Neural crest cell (in vitro differentiated cells): ENCODE measurements around the gene RNLS. TPM values are rescaled to one million over a fixed set of nuclear protein-coding genes. Genes with fewer than 3 reads are reported as not detected.

Experiments
- DNase-seq: peaks from one replicate; pipeline ENCODE4 v3.0.0; 2021; ENCODE audit warnings: low read depth, mixed read lengths, low spot score
- H3K27ac Mint-ChIP-seq: one replicate; pipeline ENCODE4 v1.8.0; 2021; ENCODE audit warnings: mild to moderate bottlenecking, mixed read lengths; ENCODE audit not compliant: unreplicated experiment
- H3K27me3 Mint-ChIP-seq: 2 replicates; pipeline ENCODE4 v1.8.0; 2021; ENCODE audit warnings: low read depth, mild to moderate bottlenecking, mixed read lengths
- H3K36me3 Mint-ChIP-seq: 2 replicates; pipeline ENCODE4 v1.8.0; 2021; ENCODE audit warnings: low read depth, mild to moderate bottlenecking, mixed read lengths
- H3K4me1 Mint-ChIP-seq: 2 replicates; pipeline ENCODE4 v1.8.0; 2021; ENCODE audit warnings: mixed read lengths
- H3K4me3 Mint-ChIP-seq: one replicate; pipeline ENCODE4 v1.8.0; 2021; ENCODE audit warnings: mild to moderate bottlenecking, mixed read lengths
- H3K9me3 Mint-ChIP-seq: 2 replicates; pipeline ENCODE4 v1.8.0; 2021; ENCODE audit warnings: mixed read lengths
- total RNA-seq: library from RNA; stranded (reverse); gene quantifications from 2 replicates; pipeline ENCODE4 v1.2.1, GENCODE V29; 2021
- TF ChIP-seq, protein P1 (sequence below): fragments of 200-600 bp; sonication (generic); conservative IDR thresholded peaks from 2 replicates; pipeline ENCODE4 v1.5.0; 2021; ENCODE audit warnings: antibody characterized with exemption, mild to moderate bottlenecking

RNLS gene
- total RNA-seq, 1 donor from 2014 or later = 3.3 TPM

DNA sequence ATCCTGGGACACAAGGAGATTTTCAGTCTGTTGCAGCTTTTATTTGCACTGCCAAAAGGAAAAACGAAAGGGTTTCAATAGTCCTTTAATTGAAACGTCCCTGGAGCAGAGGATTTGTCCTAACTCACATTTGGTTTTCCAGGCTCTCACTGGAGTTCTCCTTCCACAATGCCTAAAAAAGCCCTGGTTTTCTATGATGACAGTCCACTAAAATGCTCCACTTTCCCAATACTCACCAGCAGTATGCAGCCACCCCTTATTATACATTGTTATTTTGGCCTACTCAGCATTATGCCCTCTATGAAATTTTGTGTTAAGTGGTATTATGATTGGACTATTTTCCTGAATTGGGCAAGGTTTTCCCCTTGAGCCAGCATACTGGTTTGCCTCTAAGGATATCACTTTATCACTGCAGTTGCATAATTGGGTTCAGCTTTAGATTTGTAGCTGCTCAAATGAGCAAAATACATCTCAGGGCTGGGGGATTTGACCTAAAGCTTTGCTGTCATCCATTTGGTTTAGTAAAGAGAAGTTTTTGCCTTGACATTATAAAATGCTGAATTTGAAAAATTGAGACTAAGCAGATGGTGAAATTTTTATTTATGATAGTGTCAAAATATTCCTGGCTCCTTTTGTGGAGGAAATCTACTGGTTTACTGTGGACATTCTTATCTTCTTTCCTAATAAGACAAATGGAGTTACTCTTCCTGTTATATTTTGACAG lies 239.2 kb downstream of the RNLS start:
- no peak for DNase-seq
- H3K27ac Mint-ChIP-seq = no peak overlapping the region

DNA sequence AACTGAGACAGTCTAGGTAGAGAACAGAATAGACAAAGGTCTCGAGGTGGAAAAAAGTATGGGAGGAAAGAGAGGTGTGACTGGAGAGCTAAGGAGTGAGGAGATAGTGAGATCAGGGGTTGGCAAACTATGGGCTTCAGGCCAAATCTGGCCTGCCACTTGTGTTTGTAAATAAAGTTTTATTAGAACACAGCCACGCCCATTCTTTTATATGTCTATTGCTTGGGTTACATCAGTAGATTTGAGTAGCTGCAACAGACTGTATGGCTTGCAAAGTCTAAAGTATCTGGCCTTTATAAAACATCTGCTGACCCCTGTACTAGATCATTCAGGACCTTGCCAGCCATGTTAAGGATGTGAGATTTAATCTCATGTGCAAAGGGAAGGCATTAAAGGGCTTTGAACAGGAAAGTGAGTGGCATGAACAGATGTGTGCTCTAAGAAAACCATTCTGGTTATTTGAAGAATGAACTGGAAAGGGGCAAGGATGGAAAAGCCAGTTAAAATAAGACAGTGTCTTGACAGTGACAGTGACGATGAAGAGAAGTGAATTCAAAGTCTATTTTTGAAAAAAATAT lies 240.3 kb downstream of the RNLS start:
- Mint-ChIP-seq H3K4me3 (no peak overlapping the region), H3K27me3 (no peaks in the 10 kb centered on the region), H3K9me3 (no peaks in the 10 kb centered on the region), H3K4me1 (peaks cover 14% of the 10 kb centered on the region), H3K27ac (no peak overlapping the region), H3K36me3 (no peaks in the 10 kb centered on the region)
- DNase-seq = no peak
- TF ChIP-seq, protein P1, sequence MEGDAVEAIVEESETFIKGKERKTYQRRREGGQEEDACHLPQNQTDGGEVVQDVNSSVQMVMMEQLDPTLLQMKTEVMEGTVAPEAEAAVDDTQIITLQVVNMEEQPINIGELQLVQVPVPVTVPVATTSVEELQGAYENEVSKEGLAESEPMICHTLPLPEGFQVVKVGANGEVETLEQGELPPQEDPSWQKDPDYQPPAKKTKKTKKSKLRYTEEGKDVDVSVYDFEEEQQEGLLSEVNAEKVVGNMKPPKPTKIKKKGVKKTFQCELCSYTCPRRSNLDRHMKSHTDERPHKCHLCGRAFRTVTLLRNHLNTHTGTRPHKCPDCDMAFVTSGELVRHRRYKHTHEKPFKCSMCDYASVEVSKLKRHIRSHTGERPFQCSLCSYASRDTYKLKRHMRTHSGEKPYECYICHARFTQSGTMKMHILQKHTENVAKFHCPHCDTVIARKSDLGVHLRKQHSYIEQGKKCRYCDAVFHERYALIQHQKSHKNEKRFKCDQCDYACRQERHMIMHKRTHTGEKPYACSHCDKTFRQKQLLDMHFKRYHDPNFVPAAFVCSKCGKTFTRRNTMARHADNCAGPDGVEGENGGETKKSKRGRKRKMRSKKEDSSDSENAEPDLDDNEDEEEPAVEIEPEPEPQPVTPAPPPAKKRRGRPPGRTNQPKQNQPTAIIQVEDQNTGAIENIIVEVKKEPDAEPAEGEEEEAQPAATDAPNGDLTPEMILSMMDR = no peak

More for the DNA sequence above, 239.2 kb downstream of the RNLS start:
- Mint-ChIP-seq H3K4me1 (peaks cover 17% of the 10 kb centered on the region), H3K27me3 (no peaks in the 10 kb centered on the region), H3K9me3 (no peaks in the 10 kb centered on the region), H3K4me3 (no peak overlapping the region), H3K36me3 (no peaks in the 10 kb centered on the region)
- TF ChIP-seq, protein P1 = no peak

DNA sequence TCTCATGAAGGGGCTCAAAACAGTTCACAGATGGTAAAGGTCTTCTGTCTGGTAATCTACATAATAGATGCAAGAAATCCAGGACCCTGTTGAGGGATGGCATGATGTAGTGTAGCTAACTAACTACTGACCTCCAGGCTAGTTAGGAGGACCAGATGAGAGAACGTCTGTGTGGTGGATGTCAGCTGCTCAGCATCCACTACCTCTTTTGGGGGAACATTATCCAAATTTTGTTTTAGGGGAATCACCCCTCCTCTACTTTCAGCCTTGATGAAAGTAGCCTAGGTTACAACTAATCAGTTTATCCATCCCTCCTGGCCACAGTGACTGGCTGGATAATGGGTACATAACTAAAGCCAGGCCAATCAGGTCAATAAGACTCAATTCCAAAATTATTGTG lies 246.0 kb downstream of the RNLS start:
- no peaks in the 10 kb centered on the region for H3K4me1 Mint-ChIP-seq
- H3K36me3 Mint-ChIP-seq = no peaks in the 10 kb centered on the region
- no peak overlapping the region for H3K27ac Mint-ChIP-seq
- no peaks in the 10 kb centered on the region for H3K9me3 Mint-ChIP-seq
- H3K4me3 Mint-ChIP-seq = no peak overlapping the region
- no peaks in the 10 kb centered on the region for H3K27me3 Mint-ChIP-seq
- TF ChIP-seq, protein P1 = no peak
- DNase-seq = no peak

DNA sequence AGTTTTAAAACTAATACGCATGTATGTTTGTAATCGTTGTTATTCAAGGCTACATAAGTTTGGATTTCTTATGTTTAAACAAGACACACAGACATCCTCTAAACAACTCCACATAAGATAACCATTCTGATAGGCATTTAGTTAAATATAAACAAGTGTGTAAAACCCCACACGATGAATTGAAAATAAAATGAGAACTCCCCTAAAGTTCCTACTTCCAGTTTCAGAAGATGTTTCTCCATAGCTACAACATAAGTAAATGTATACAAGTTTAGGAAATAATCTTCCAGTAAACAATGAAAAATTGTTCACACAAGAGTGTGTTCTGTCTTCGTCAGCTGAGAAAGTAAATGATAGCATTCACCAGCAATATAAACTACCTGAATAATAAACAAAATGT lies 246.8 kb downstream of the RNLS start:
- no peak for DNase-seq
- Mint-ChIP-seq H3K27ac (no peak overlapping the region), H3K36me3 (no peaks in the 10 kb centered on the region), H3K9me3 (no peaks in the 10 kb centered on the region), H3K4me3 (no peak overlapping the region), H3K4me1 (no peaks in the 10 kb centered on the region), H3K27me3 (no peaks in the 10 kb centered on the region)
- TF ChIP-seq, protein P1 = no peak

- H3K27me3 Mint-ChIP-seq = no peaks in the 10 kb centered on the region
- no peaks in the 10 kb centered on the region for H3K36me3 Mint-ChIP-seq
- TF ChIP-seq, protein P1 = no peak
- DNase-seq = no peak
- no peak overlapping the region for H3K27ac Mint-ChIP-seq
- no peaks in the 10 kb centered on the region for H3K4me1 Mint-ChIP-seq
- no peaks in the 10 kb centered on the region for H3K9me3 Mint-ChIP-seq
- no peak overlapping the region for H3K4me3 Mint-ChIP-seq
Measured at GRCh38 chr10:88333248-88333630, 249.9 kb downstream of the RNLS start.
